Measurements from ENCODE around the gene CYTH1. TPM values are rescaled to one million over a fixed set of nuclear protein-coding genes. Genes with fewer than 3 reads are reported as not detected.

CYTH1 gene
- total RNA-seq, 4 donors from 2014 or later: 6.2 to 56.1 (median 44.3) TPM

GRCh38 chr17:78732354-78732753 is 49.7 kb downstream of the CYTH1 start:
- no peaks in the 10 kb centered on the region for H3K4me1 ChIP-seq
- no peaks in the 10 kb centered on the region for H3K9me3 ChIP-seq
- no peaks in the 10 kb centered on the region for H3K27me3 ChIP-seq
- H3K36me3 ChIP-seq: no peaks in the 10 kb centered on the region
- H3K4me3 ChIP-seq: no peak overlapping the region
- no peak for DNase-seq
- intact Hi-C loops (cut with DNase I; ENCODE audit: low total_unique reads): no loop called here
- H3K27ac ChIP-seq: no peak overlapping the region
- TF ChIP-seq CTCF (IDR thresholded peaks at IDR 0.05): no peak
- no peak for TF ChIP-seq POLR2A (IDR thresholded peaks at IDR 0.05)

GRCh38 chr17:78731904-78732303 is 50.2 kb downstream of the CYTH1 start:
- Histone ChIP-seq H3K9me3 (no peaks in the 10 kb centered on the region), H3K27me3 (no peaks in the 10 kb centered on the region), H3K36me3 (no peaks in the 10 kb centered on the region), H3K4me1 (no peaks in the 10 kb centered on the region), H3K27ac (no peak overlapping the region), H3K4me3 (no peak overlapping the region)
- intact Hi-C loops (cut with DNase I; ENCODE audit: low total_unique reads): no loop called here
- TF ChIP-seq CTCF (IDR thresholded peaks at IDR 0.05) (no peak), POLR2A (IDR thresholded peaks at IDR 0.05) (no peak)
- no peak for DNase-seq

- H3K27ac ChIP-seq: no peak overlapping the region
- H3K4me3 ChIP-seq: no peak overlapping the region
- DNase-seq: no peak
- intact Hi-C loops (cut with DNase I; ENCODE audit: low total_unique reads): no loop called here
- no peaks in the 10 kb centered on the region for H3K27me3 ChIP-seq
- H3K36me3 ChIP-seq: no peaks in the 10 kb centered on the region
- H3K9me3 ChIP-seq: no peaks in the 10 kb centered on the region
- TF ChIP-seq POLR2A (IDR thresholded peaks at IDR 0.05): no peak
- no peak for TF ChIP-seq CTCF (IDR thresholded peaks at IDR 0.05)
- no peaks in the 10 kb centered on the region for H3K4me1 ChIP-seq
Measured at GRCh38 chr17:78729641-78730040, 52.4 kb downstream of the CYTH1 start.

- no peak for DNase-seq
- Histone ChIP-seq H3K27me3 (no peaks in the 10 kb centered on the region), H3K9me3 (no peaks in the 10 kb centered on the region), H3K36me3 (no peaks in the 10 kb centered on the region), H3K4me1 (no peaks in the 10 kb centered on the region), H3K4me3 (no peak overlapping the region), H3K27ac (no peak overlapping the region)
- intact Hi-C loops (cut with DNase I; ENCODE audit: low total_unique reads): no loop called here
- TF ChIP-seq POLR2A (IDR thresholded peaks at IDR 0.05): no peak
- TF ChIP-seq CTCF (IDR thresholded peaks at IDR 0.05): no peak
Measured at GRCh38 chr17:78728495-78728894, 53.6 kb downstream of the CYTH1 start.

GRCh38 chr17:78727476-78728229 is 54.4 kb downstream of the CYTH1 start:
- intact Hi-C loops (cut with DNase I; ENCODE audit: low total_unique reads): no loop called here
- Histone ChIP-seq H3K4me1 (no peaks in the 10 kb centered on the region), H3K27me3 (no peaks in the 10 kb centered on the region), H3K9me3 (no peaks in the 10 kb centered on the region), H3K27ac (no peak overlapping the region), H3K36me3 (no peaks in the 10 kb centered on the region), H3K4me3 (no peak overlapping the region)
- no peak for TF ChIP-seq CTCF (IDR thresholded peaks at IDR 0.05)
- TF ChIP-seq POLR2A (IDR thresholded peaks at IDR 0.05): no peak
- DNase-seq: no peak
